Activated CD4-positive, alpha-beta T cell treated with anti-CD3 and anti-CD28 coated beads, Interleukin-2, amount 50 U/mL, for 24 hours (primary cell): ENCODE measurements around the gene CCDC69.
"Not testable (repeated sequence)": the region's sequence is repeated elsewhere in the genome, so short reads cannot be mapped to it uniquely, and the experiment has no call there.

Experiments
- DNase-seq, 2 donors: peaks; one replicate each; pipeline ENCODE4 v3.0.0-alpha.2; 2020; ENCODE audit warnings: low read depth in 1 of 2, low spot score in 1 of 2

The CCDC69 gene

GRCh38 chr5:151222790-151223446, 974 bp downstream of the CCDC69 start:
- DNase-seq: no peak

DNA sequence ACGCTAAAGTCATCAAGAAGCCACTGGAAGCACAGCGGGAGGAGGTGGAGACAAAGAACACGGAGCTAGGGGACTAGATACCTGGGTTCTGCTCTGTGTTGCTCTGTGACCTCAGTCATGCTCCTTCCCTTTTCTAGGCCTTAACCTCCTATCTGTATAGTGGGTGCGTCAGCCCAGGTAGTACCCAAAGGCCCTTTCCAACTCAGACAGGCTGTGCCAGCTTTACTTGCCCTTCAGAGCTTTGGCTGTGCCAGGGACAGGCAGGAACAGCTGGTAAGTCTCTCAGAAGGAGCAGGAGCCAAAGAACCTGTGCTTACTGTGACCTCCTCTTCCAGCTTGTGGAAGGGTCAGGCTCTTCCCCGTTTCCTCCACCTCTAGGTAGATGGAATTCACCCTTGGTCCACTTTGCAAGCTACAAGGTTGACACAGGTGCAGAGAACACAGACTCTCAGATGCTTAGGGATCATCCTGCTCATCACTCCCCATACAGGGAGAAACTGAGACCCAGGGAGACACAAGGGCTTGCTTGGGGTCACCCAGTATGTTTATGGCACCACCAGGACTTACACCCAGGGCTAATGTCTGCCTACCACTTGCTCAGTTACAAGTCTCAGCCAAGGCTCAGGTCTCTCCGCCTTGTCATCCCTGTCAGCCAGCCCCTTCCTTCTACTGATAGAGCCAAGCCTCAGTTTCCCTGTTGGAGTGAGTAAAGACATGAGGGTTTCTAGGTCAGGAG, 1.7 kb downstream of the CCDC69 start:
- DNase-seq: no peak

DNA sequence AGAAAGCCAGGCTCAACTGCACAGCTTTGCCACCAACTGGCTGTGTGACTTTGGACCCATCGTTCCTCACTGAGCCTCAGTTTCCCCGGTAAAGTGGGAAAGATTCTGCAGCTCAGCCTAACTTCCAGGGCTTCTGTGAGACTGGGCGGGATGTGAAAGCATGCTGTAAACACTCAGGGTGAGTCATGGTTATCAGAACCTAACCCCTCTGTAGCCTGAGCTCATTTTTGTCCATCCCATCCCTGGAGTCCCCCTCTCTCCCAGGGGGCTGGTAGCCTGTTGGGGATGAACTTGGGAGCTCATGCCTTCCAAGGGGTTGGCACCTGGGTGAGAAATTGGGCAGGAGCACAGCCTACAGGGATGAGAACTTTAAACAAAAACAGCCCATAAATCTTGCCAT, 2.3 kb downstream of the CCDC69 start:
- DNase-seq: no peak

GRCh38 chr5:151219789-151220188, 4.1 kb downstream of the CCDC69 start:
- DNase-seq: no peak

GRCh38 chr5:151219138-151219537, 4.8 kb downstream of the CCDC69 start:
- no peak for DNase-seq

DNA sequence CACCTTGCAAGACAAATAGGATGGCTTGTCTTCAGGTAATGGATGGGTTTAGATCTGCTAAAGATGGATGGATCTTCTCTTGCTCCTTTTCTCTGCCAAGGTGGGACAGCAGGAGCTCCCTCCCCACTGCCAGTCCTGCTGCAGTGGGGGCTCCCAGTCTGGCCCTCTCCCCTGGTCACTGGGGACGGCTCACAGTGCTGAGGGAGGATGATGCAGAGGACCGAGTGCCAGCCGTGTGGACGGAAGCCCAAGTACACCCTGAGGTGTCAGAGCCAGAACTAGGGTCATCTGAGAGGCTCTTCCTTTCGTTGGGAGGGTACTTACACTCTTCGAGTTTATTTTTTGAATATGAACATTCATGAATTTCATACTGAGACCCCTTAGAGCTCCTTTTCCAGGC, 5.7 kb downstream of the CCDC69 start:
- DNase-seq: no peak

GRCh38 chr5:151216781-151217180, 7.1 kb downstream of the CCDC69 start:
- no peak for DNase-seq

DNA sequence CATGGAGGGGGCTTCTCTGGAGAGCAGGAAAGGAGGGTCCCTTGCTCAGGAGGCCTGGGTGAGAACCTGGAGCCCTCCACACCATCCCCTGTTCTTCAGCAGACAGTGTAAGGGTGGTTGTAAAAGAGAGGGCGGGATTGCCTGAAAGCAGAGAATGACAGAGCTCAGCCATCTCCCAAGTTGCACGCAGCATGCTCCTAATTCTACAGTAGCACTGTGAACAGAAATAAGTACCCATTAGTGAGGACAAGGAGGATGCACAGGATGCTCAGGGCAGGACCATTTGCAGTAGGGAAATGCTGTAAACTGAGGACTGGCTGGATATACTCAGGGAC, 8.4 kb downstream of the CCDC69 start:
- no peak for DNase-seq

GRCh38 chr5:151214614-151215545, 9.0 kb downstream of the CCDC69 start:
- DNase-seq: no peak

GRCh38 chr5:151213803-151214613, 9.9 kb downstream of the CCDC69 start:
- peak; percentile 36 to 77 for DNase-seq

GRCh38 chr5:151212406-151212798, 11.5 kb downstream of the CCDC69 start:
- no peak for DNase-seq

DNA sequence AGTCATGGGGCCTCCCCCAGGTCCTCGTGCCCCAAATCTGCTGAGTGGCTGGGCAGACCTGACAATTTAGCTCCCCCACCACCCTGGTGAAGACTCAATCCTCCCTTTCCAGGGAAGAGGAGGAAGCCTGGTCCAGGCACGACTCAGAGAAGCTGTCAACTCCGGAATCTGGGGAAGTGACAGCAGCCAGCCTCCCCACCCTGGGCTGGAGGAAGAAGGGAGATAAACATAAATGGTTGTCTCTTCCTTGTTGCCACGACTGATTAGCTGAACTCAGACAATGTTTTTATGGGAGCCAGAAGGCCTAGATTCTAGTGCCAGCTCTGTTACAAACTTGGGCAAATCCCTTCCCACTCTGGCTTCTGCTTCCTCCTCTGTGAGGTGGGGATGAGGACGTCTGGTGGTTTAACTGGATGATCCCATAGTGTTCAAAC, 15.4 kb downstream of the CCDC69 start:
- no peak for DNase-seq

GRCh38 chr5:151205411-151205810, 18.5 kb downstream of the CCDC69 start:
- no peak for DNase-seq

GRCh38 chr5:151204051-151204450, 19.8 kb downstream of the CCDC69 start:
- DNase-seq: no peak

DNA sequence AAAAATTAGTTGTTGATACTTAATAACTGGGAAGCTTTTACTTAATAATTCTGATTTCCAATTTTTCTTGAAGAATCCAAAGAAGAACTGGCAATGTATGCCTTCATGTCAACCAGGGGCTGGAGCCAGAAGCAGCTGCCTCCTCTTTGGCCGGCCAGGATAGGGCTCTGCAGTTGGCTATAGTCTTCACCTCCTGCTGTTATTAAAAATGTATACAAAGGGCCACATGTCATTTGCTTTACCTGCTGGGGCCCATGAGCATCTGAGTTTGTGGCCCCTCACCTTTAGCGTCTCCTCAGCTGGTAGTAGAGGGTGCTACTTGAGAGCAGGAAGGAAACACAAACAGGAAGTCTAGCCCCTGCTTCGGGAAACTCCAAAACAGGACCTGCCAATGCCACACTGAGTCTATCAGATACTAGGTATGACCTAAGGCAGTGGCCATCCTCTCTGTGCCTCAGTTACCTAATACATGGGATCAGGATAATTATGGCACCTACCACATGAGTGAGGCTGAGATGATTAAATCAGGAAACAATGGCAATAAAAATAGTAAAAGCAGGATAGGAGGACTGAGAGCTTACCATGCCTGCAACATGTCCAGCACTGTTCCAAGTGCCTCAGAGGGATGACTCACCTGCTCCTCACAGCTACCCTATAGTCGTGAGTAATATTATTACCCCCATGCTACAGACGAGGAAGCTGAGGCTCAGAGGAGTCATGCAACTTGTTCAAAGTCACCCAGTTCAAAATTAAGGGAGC, 21.3 kb downstream of the CCDC69 start:
- no peak for DNase-seq

DNA sequence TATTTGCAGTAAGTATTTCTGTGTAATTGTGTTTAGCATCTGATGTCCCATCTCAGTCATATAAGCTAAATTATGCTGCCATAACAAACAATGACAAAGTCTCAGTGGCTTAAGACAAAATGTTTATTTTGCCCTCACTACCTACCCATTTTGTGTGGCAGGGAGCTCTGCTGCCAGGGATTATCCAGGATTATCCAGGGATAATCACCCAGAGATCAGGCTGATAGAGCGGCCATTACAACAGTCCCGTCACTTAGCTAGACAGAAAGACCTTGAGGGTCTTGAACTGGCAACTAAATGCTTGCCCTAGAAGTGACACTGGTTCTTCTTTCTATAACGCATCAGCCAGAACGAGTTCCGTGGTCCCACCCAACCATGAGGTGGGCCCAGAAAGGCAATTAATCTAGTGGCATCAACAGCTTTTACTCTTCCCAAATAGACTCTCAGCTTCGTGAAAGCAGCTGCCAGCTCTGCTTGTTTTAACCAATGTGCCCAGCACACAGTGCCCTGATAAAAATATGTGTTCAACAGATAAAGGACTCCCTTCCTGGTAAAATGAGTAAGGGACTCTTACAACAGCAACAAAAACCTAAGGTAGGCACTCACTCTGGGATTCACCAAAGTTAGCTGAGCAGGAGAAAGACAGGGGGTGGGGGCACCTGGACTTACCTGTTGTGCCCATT, 22.8 kb downstream of the CCDC69 start:
- no peak for DNase-seq

GRCh38 chr5:151199581-151200185, 24.2 kb downstream of the CCDC69 start:
- no peak for DNase-seq

DNA sequence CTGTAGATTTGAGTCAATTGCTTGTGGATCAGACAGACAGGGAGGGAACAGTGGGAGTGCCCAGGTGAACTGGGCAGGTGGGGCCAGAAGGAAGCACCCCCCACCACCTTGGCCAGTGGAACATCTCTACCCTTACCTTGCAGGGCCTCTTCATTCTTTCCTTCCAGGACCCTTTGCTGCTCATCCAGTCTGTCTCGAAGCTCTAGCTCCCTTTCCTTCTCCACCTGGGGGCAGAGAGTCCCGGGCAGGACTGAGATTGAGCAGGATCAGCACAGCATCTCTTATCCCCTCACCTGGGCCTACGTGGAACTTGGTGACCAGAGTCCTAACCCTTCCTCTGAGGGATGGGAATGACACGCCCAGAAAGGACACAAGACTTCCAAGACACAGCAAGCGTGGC, 25.0 kb downstream of the CCDC69 start:
- no peak for DNase-seq

DNA sequence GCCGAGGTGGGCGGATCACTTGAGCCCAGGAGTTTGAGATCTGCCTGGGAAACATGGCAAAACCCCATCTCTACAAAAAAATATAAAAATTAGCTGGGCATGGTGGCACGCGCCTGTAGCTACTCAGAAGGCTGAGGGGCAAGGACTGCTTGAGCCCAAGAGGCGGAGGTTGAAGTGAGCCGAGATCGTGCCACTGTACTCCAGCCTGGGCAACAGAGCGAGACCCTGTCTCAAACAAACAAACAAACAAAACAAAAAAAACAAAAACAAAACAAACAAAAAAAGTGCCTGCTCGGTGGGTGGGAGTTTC, 26.6 kb downstream of the CCDC69 start:
- DNase-seq: not testable (repeated sequence)
